Activated T-cell treated with anti-CD3 and anti-CD28 coated beads for 24 hours (primary cell): ENCODE measurements around the gene AIDA.
"Not testable (repeated sequence)": the region's sequence is repeated elsewhere in the genome, so short reads cannot be mapped to it uniquely, and the experiment has no call there.

Experiments
- DNase-seq: peaks from one replicate; pipeline ENCODE4 v3.0.0-alpha.2; 2020; ENCODE audit warnings: low read depth

The AIDA gene

GRCh38 chr1:222711319-222712252 lies 705 bp downstream of the AIDA start:
- peak; percentile 55 for DNase-seq

GRCh38 chr1:222709700-222710153 lies 2.6 kb downstream of the AIDA start:
- no peak for DNase-seq

DNA sequence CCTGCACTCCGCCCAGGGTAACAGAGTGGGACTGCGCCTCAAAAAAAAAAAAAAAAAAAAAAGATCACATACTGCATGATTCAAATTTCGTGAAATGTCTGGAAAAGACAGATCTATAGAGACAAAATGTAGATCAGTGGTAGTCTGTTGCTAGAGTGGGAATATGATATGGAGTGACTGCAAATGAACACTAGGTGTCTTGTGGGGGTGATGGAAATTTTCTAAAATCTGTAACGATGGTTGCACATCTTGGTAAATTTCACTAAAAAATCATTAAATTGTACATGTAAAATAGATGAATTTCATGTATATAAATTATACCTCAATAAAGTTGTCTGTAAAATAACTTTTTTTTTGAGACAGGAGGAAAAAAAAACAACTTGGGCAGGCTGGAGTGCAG lies 5.5 kb downstream of the AIDA start:
- no peak for DNase-seq

- no peak for DNase-seq
Measured at GRCh38 chr1:222704260-222704659, 8.0 kb downstream of the AIDA start.

GRCh38 chr1:222702210-222702609 lies 10.1 kb downstream of the AIDA start:
- no peak for DNase-seq

DNA sequence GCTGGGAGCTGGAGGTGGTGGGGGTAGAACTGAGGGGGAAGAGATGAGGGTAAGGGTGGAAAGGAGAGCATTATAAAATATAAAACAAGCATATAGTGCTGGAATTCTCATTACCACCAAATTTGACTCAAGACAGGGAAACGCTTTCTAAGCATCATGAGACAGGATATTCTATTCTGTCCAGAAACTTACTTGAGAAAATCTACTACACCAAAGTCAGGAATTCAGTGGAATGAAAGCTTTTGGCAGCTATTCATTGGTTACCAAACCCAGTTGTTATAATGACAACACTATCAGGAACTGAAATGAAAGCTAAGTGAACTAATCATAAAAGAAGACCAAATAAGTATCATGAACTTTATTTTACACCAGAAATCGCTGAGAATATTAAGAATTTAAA lies 14.5 kb downstream of the AIDA start:
- DNase-seq, result no peak

DNA sequence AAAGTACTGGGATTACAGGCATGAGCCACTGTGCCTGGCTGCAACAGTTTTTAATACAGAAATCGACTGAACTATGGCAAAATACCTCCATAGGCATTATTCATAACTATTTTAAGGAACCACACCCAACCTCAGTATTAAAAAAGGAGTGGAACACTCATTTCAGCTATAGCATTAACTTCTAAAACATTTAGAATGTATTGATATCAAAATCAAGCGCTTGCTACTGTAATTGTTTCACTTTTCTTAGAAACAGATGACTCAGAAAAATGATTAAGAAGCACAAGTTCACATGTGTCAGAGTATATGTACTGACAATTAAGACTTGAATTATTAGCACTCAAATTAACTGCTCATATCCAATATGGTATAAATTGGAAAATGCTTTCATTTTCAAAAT lies 15.1 kb downstream of the AIDA start:
- DNase-seq, result no peak

DNA sequence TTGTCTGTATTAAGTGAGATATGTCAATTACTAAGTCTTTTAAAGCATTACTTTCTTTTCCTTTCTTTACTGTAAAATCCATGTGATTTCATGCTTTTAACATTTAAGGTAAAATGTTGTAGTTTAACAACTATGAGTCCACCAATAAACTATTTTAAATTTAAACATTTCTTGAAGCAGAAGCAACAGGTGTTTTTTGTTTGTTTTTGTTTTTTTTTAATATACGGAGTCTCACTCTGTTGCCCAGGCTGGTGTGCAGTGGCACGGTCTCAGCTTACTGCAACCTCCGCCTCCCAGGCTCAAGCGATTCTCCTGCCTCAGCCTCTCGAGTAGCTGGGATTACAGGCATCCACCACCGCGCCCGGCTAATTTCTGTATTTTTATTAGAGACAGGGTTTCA lies 15.6 kb downstream of the AIDA start:
- DNase-seq, result no peak

DNA sequence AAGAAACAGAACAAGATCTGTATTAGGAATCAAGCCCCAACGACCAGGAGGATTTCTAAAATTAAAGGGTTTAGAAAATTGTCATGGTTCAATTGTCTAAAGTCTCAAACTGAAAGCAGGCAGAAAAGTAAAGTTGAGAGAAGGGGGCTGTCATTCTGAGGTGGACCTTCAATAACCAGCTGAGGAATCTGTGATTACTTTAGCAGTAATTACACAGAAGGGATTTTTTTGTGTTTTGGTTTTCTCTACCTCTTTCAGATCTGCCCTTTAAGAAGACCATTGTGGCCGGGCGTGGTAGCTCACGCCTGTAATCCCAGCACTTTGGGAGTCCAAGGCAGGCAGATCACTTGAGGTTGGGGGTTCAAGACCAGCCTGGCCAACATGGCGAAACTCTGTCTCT lies 17.4 kb downstream of the AIDA start:
- DNase-seq, result no peak

DNA sequence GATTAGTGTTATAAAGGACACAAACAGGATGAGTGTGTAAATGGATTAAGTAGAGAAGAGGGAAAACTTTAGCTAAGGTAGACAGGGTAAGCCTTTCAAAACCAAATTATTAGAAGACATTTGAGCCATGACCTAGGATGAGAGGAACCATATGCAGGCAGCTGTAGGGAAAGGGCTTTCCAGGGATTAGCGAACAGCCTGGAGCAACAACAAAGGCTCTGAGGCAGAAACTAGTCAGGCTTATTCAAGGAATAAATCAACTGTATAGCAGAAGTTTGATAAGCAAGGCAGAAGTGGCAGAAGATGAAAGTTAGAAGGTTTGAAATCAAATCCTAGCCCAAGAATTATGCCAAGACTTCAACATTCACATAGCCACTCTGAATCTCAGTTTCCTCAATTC lies 21.3 kb downstream of the AIDA start:
- DNase-seq, result no peak

GRCh38 chr1:222680080-222680479 lies 32.2 kb downstream of the AIDA start:
- no peak for DNase-seq

DNA sequence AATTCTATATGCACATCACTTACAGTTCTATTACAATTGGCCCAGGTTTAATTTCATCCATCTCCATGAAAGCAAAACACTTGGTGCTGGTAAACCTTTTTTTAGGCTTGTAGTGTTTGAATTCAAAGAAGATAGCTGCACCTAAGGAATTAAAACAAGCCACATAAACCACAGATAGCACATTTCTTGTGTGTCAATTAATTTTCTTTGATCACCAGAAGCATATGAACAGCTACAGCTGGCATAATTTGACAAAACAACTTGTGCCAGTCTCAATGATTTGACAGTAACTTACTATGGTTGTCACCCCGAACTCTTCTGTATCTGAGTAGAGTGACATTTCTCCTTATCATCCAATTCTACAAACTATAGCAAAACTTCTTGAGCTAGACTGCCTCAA lies 42.2 kb downstream of the AIDA start:
- DNase-seq, result no peak

DNA sequence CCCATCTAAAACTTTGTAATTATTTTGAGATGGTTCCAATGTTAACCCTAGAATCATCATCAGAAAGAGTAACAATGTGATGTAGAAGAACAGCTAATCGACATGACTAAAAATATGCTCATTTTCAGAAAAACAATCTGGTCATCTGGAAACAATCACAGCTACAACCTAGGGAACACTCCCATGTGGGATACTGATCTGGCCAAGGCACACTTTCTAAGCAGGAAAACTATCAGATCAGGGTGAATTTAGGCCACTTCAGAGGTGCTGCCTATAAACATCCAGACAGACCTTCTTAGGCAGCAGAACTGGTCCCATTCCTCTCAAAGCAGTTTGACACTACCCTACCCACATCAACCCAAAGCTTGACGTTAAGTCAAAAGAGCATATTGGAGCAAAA lies 43.2 kb downstream of the AIDA start:
- not testable (repeated sequence) for DNase-seq

GRCh38 chr1:222668184-222668583 lies 44.1 kb downstream of the AIDA start:
- not testable (repeated sequence) for DNase-seq

GRCh38 chr1:222665964-222666363 lies 46.3 kb downstream of the AIDA start:
- DNase-seq, result no peak

DNA sequence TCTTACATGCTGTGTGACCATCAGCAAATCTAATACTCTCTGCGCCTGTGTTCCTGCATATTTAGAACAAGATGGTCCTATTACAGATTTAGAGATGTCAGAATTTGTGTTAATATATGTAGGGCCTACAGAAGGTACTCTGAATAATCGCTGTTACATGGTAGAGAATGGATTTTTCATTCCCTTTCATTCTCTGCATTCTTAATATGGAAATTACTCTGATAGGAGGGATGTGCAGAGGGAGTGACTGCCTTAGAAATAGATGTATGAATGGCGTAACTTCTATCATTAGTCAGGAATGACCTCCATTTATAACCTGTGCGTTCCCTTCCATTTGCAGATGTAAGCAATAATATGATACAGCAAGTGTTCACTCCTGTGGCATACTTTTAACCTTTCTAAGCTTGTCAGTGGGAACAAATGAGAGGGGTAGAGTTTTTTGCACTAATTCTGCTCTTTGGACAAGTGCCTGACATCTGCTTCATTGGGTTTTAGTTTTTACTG lies 48.8 kb downstream of the AIDA start:
- no peak for DNase-seq

- no peak for DNase-seq
Measured at GRCh38 chr1:222657899-222658298, 54.4 kb downstream of the AIDA start.

GRCh38 chr1:222656391-222657155 lies 55.7 kb downstream of the AIDA start:
- DNase-seq, result no peak

- peak; percentile 50 for DNase-seq
Measured at GRCh38 chr1:222654849-222655248, 57.4 kb downstream of the AIDA start.

DNA sequence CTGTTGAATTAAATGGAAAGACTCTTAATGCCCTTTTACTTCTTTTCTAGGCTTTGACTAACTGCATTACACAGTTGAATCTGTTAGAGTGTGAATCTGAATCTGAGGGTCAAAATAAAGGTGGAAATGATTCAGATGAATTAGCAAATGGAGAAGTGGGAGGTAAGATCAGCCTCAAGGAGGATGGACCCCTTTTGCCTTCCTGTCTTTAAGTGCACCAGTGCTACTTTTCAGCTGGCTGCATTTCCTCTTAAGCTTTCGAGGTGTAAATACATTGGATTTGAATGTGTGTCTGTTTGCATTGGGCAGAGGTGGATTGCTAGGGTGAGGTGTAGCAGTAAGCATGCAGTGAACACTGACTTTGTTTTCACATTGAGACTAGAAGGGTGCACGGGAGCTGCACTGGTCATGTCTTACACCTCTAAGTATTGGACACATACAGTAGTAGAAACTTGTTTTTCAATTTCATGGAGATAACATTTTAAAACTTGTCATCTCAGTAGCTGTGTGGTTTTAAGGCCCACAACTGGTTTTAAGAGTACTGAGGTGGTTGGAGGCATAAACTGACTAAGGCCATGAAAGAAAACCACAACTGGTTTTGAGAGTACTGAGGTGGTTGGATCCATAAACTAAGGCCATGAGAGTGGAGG lies 59.0 kb downstream of the AIDA start:
- DNase-seq, result no peak

DNA sequence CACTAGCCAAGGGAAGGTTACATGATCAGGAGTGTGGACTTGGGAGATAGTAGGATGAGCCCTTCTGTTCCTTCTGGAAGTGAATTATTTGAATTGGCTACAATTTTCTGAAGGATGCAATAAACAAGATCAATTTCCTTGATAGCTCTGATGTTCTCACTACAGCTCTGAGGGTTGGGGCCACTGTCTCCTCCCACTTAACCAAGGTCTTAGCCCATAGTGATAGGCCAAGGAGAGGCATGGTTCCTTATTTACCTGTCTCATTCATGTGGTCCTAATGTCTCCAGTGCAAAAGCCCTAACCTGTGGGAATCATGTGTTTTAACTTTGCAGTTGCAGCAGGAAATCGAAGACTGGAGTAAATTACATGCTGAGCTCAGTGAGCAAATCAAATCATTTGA lies 59.6 kb downstream of the AIDA start:
- DNase-seq, result no peak

DNA sequence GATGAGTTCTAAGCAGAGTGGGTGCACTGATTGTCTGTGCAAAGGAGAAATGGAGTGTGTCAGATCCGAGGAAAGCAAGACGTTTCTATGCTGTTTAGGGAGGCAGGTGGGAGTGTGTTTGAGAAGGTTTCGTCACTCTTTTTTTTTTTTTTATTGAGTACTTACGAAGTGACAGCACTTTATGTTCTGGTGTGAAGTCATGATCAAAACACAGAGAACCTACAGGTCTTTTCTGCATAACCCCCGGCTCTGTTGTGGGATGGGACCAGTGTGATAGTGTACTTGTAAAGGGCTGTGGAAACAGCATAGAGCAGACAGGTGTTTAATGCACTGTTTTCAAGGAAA lies 67.7 kb downstream of the AIDA start:
- no peak for DNase-seq
